Fibroblast of the conjunctiva (primary cell): ENCODE results near the gene ZNF780B.
"Not testable (repeated sequence)": the region's sequence is repeated elsewhere in the genome, so short reads cannot be mapped to it uniquely, and the experiment has no call there.

Experiments
- DNase-seq: peaks from one replicate; pipeline ENCODE4 v3.0.0-alpha.2; 2010; ENCODE audit warnings: low read depth

Gene ZNF780B

GRCh38 chr19:40038047-40038446, 18.0 kb downstream of the ZNF780B start:
- not testable (repeated sequence) for DNase-seq

- DNase-seq, result no peak
Measured at GRCh38 chr19:40035996-40036395, 20.0 kb downstream of the ZNF780B start.

GRCh38 chr19:40033989-40034560, 22.0 kb downstream of the ZNF780B start:
- no peak for DNase-seq

- no peak for DNase-seq
Measured at GRCh38 chr19:40026597-40026970, 29.4 kb downstream of the ZNF780B start.

- no peak for DNase-seq
Measured at GRCh38 chr19:40025938-40026596, 30.0 kb downstream of the ZNF780B start.

- no peak for DNase-seq
Measured at GRCh38 chr19:40023969-40024368, 32.1 kb downstream of the ZNF780B start.

GRCh38 chr19:40013991-40014390, 42.0 kb downstream of the ZNF780B start:
- no peak for DNase-seq

- no peak for DNase-seq
Measured at GRCh38 chr19:40009674-40010073, 46.4 kb downstream of the ZNF780B start.

- DNase-seq, result peak; percentile 30
Measured at GRCh38 chr19:40006273-40006691, 49.7 kb downstream of the ZNF780B start.

GRCh38 chr19:40005691-40006272, 50.2 kb downstream of the ZNF780B start:
- DNase-seq, result no peak

- no peak for DNase-seq
Measured at GRCh38 chr19:39998501-39998900, 57.5 kb downstream of the ZNF780B start.

- DNase-seq, result no peak
Measured at GRCh38 chr19:39997638-39998216, 58.3 kb downstream of the ZNF780B start.

- DNase-seq, result peak; percentile 74
Measured at GRCh38 chr19:39996811-39997637, 59.0 kb downstream of the ZNF780B start, which contains the start of gene ZNF546. Gene ZNF546, plus strand, starts transcription at chr19:39997060. Its CDS starts 1,267 bp downstream, at chr19:39998327.

- no peak for DNase-seq
Measured at GRCh38 chr19:39996218-39996810, 59.7 kb downstream of the ZNF780B start.

GRCh38 chr19:39995794-39996193, 60.2 kb downstream of the ZNF780B start:
- no peak for DNase-seq

- DNase-seq, result no peak
Measured at GRCh38 chr19:39994361-39994760, 61.7 kb downstream of the ZNF780B start.

- DNase-seq, result no peak
Measured at GRCh38 chr19:39993605-39994004, 62.4 kb downstream of the ZNF780B start.

- no peak for DNase-seq
Measured at GRCh38 chr19:39987596-39987995, 68.4 kb downstream of the ZNF780B start.

GRCh38 chr19:39987167-39987566, 68.9 kb downstream of the ZNF780B start:
- DNase-seq, result no peak

- DNase-seq, result no peak
Measured at GRCh38 chr19:39986643-39987042, 69.4 kb downstream of the ZNF780B start.

GRCh38 chr19:39983695-39984300, 72.2 kb downstream of the ZNF780B start:
- DNase-seq, result no peak
